Embryonic facial prominence (tissue), 1 donor: ENCODE measurements around the gene PARM1.

Experiments
- DNase-seq: peaks from one replicate; pipeline ENCODE4 v3.0.0-alpha.2; 2016; ENCODE audit errors: extremely low spot score

PARM1 gene

GRCh38 chr4:74942251-74942917, 9.5 kb downstream of the PARM1 start:
- DNase-seq = no peak

GRCh38 chr4:74942918-74943253, 10.0 kb downstream of the PARM1 start:
- DNase-seq = no peak

GRCh38 chr4:74944354-74944793, 11.5 kb downstream of the PARM1 start:
- DNase-seq = no peak

- no peak for DNase-seq
Observed at GRCh38 chr4:74946196-74946595, 13.3 kb downstream of the PARM1 start.

GRCh38 chr4:74947798-74948197, 14.9 kb downstream of the PARM1 start:
- no peak for DNase-seq

GRCh38 chr4:74948236-74948635, 15.3 kb downstream of the PARM1 start:
- DNase-seq = no peak

- no peak for DNase-seq
Observed at GRCh38 chr4:74950200-74950599, 17.3 kb downstream of the PARM1 start.

- DNase-seq = no peak
Observed at GRCh38 chr4:74950882-74951281, 18.0 kb downstream of the PARM1 start.

- no peak for DNase-seq
Observed at GRCh38 chr4:74953647-74954046, 20.7 kb downstream of the PARM1 start.

- no peak for DNase-seq
Observed at GRCh38 chr4:74958881-74959280, 26.0 kb downstream of the PARM1 start.

GRCh38 chr4:74961230-74961629, 28.3 kb downstream of the PARM1 start:
- no peak for DNase-seq

- no peak for DNase-seq
Observed at GRCh38 chr4:74962584-74962983, 29.7 kb downstream of the PARM1 start.

GRCh38 chr4:74964311-74964710, 31.4 kb downstream of the PARM1 start:
- DNase-seq = no peak

GRCh38 chr4:74967324-74967723, 34.4 kb downstream of the PARM1 start:
- DNase-seq = no peak

- no peak for DNase-seq
Observed at GRCh38 chr4:74968456-74969164, 35.7 kb downstream of the PARM1 start.

GRCh38 chr4:74969507-74970474, 36.9 kb downstream of the PARM1 start:
- DNase-seq = no peak

- no peak for DNase-seq
Observed at GRCh38 chr4:74970577-74970976, 37.7 kb downstream of the PARM1 start.

- no peak for DNase-seq
Observed at GRCh38 chr4:74971862-74972261, 38.9 kb downstream of the PARM1 start.

GRCh38 chr4:74975082-74975481, 42.2 kb downstream of the PARM1 start:
- DNase-seq = no peak

- DNase-seq = no peak
Observed at GRCh38 chr4:74975848-74976824, 43.2 kb downstream of the PARM1 start.

GRCh38 chr4:74982546-74983252, 49.8 kb downstream of the PARM1 start:
- no peak for DNase-seq
